GM23248 (cell line): ENCODE measurements around the gene S100A16.

Source experiments
- EZH2 ChIP-seq: fragments of 200-600 bp; sonication (generic); IDR thresholded peaks from 2 replicates; pipeline ENCODE4 v1.6.1; 2018; ENCODE audit warnings: antibody characterized with exemption, mild to moderate bottlenecking; ENCODE audit not compliant: insufficient read depth, poor library complexity, severe bottlenecking
- EZH2phosphoT487 ChIP-seq: fragments of 200-600 bp; sonication (generic); IDR thresholded peaks from 2 replicates; pipeline ENCODE4 v1.6.1; 2018; ENCODE audit warnings: antibody characterized with exemption, moderate library complexity, mild to moderate bottlenecking, low read depth; ENCODE audit not compliant: insufficient read depth

DNA sequence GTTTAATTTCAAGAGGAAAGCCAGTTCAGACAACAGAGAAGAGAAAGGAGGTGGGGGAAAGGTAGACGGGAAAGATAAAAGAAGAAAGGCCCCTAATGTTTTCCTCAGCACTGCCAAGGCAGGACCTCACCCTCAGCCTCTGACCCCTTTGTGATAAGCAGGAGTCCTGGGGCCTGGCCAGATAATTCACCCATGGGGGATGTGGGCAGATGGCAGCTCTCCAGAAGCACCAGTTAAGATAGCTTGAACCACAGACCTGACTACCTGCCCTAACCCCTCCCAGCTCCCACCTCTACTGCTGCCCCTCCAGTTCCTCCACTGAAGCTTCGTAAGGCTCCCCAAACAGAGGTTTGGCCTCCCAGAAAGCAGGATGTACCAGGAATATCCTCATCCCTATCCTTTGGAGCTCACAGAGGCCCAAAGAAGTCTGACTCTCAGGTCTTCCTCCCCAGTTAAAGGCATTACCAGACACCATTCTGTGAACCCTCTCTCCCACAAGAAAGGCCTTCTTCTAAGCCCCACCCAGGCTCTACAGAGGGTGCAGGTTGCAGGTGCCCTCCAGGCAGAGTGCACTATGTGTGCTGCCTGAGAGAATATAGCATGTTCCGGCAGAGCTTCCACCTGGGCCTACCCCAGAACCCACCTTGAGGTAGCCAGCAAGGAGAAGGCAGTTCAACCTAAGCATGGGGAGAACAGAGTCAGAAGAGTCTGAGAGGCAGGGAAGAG is 36.4 kb upstream of the S100A16 start:
- TF ChIP-seq EZH2 (no peak), EZH2phosphoT487 (no peak)
